Nucleus accumbens (tissue), 56 donors: ENCODE data around the gene FAM236A.
"Not testable (repeated sequence)": the region's sequence is repeated elsewhere in the genome, so short reads cannot be mapped to it uniquely, and the experiment has no call there.

Source experiments
- DNase-seq, 56 donors: peaks; one replicate each; lab custom pipeline; 2025; lab: John Stamatoyannopoulos, UW

The FAM236A gene

GRCh38 chrX:72937906-72938305 lies at the start of gene FAM236A:
FAM236A (plus strand) TSS chrX:72938206; CDS start chrX:72938263, 57 bp downstream.
- DNase-seq: not testable (repeated sequence)

- DNase-seq: not testable (repeated sequence)
Observed at GRCh38 chrX:72889740-72890139, 48.3 kb upstream of the FAM236A start.

- not testable (repeated sequence) for DNase-seq
Observed at GRCh38 chrX:72912315-72912714, 25.7 kb upstream of the FAM236A start, which contains the start of gene FAM236C. FAM236C (plus strand) TSS chrX:72912615; CDS start chrX:72912715, 100 bp downstream.

GRCh38 chrX:72916096-72916495 lies 21.9 kb upstream of the FAM236A start:
- DNase-seq: not testable (repeated sequence)

GRCh38 chrX:72932283-72932682 lies 5.7 kb upstream of the FAM236A start:
- DNase-seq: not testable (repeated sequence)

GRCh38 chrX:72936455-72936854 lies 1.6 kb upstream of the FAM236A start:
- DNase-seq: not testable (repeated sequence)

- DNase-seq: not testable (repeated sequence)
Observed at GRCh38 chrX:72936882-72937455, 1.0 kb upstream of the FAM236A start.

GRCh38 chrX:72942272-72942671 lies 4.3 kb downstream of the FAM236A start:
- DNase-seq: not testable (repeated sequence)

- DNase-seq: not testable (repeated sequence)
Observed at GRCh38 chrX:72943035-72943818, 5.2 kb downstream of the FAM236A start.

GRCh38 chrX:72943819-72944169 lies 5.8 kb downstream of the FAM236A start, which contains the start of gene DMRTC1:
DMRTC1 (minus strand) TSS chrX:72943837; CDS start chrX:72875694, 68,143 bp downstream.
- not testable (repeated sequence) for DNase-seq

GRCh38 chrX:72959971-72960370 lies 22.0 kb downstream of the FAM236A start:
- DNase-seq: not testable (repeated sequence)

- DNase-seq: not testable (repeated sequence)
Observed at GRCh38 chrX:72971859-72972258, 33.9 kb downstream of the FAM236A start.

- not testable (repeated sequence) for DNase-seq
Observed at GRCh38 chrX:72974885-72975284, 36.9 kb downstream of the FAM236A start.

- not testable (repeated sequence) for DNase-seq
Observed at GRCh38 chrX:72980894-72981469, 43.0 kb downstream of the FAM236A start.
